DMS79 treated with DMSO at 0.1 percent for 48 hours (cell line): ENCODE measurements around the gene KCNA1.
A peak's percentile ranks its signal among the peaks of the same experiment; 100 is the strongest.

Experiments used
- DNase-seq: peaks from one replicate; lab custom pipeline; 2025; lab: John Stamatoyannopoulos, UW

The KCNA1 gene

GRCh38 chr12:4911316-4911994 lies 1.8 kb downstream of the KCNA1 start:
- DNase-seq = no peak

GRCh38 chr12:4914720-4915119 lies 5.0 kb downstream of the KCNA1 start:
- DNase-seq = no peak

- DNase-seq = no peak
Measured at GRCh38 chr12:4915752-4916151, 6.0 kb downstream of the KCNA1 start.

GRCh38 chr12:4918950-4919660 lies 9.4 kb downstream of the KCNA1 start:
- DNase-seq = no peak

- DNase-seq = no peak
Measured at GRCh38 chr12:4932576-4932975, 22.9 kb downstream of the KCNA1 start.

GRCh38 chr12:4933411-4933810 lies 23.7 kb downstream of the KCNA1 start:
- no peak for DNase-seq

- no peak for DNase-seq
Measured at GRCh38 chr12:4934407-4935035, 24.8 kb downstream of the KCNA1 start.

GRCh38 chr12:4938900-4939299 lies 29.2 kb downstream of the KCNA1 start:
- DNase-seq = no peak

GRCh38 chr12:4939418-4940023 lies 29.8 kb downstream of the KCNA1 start:
- DNase-seq = no peak

GRCh38 chr12:4943067-4943937 lies 33.6 kb downstream of the KCNA1 start:
- DNase-seq = no peak

GRCh38 chr12:4943938-4944284 lies 34.2 kb downstream of the KCNA1 start:
- DNase-seq = no peak

- DNase-seq = no peak
Measured at GRCh38 chr12:4947253-4947652, 37.5 kb downstream of the KCNA1 start.

GRCh38 chr12:4951083-4951482 lies 41.4 kb downstream of the KCNA1 start:
- no peak for DNase-seq

GRCh38 chr12:4951601-4952000 lies 41.9 kb downstream of the KCNA1 start:
- no peak for DNase-seq

GRCh38 chr12:4954621-4955354 lies 45.1 kb downstream of the KCNA1 start:
- DNase-seq = peak; percentile 23

- DNase-seq = no peak
Measured at GRCh38 chr12:4956054-4956453, 46.3 kb downstream of the KCNA1 start.

- DNase-seq = no peak
Measured at GRCh38 chr12:4956968-4957367, 47.3 kb downstream of the KCNA1 start.

GRCh38 chr12:4957761-4958160 lies 48.1 kb downstream of the KCNA1 start:
- DNase-seq = no peak

GRCh38 chr12:4958697-4959375 lies 49.1 kb downstream of the KCNA1 start:
- no peak for DNase-seq

- no peak for DNase-seq
Measured at GRCh38 chr12:4959381-4959780, 49.7 kb downstream of the KCNA1 start.

GRCh38 chr12:4960030-4960429 lies 50.3 kb downstream of the KCNA1 start:
- no peak for DNase-seq
